Regular cardiac myocyte (primary cell): Measurements from ENCODE around the gene C22orf15. TPM values are rescaled to one million over a fixed set of nuclear protein-coding genes. Genes with fewer than 3 reads are reported as not detected.

Source experiments
- total RNA-seq: library from RNA; depleted of rRNA; stranded (reverse); fragments of >200 nt; gene quantifications from 2 replicates; pipeline ENCODE4 v1.2.3, GENCODE V29; 2014

C22orf15 gene, protein sequence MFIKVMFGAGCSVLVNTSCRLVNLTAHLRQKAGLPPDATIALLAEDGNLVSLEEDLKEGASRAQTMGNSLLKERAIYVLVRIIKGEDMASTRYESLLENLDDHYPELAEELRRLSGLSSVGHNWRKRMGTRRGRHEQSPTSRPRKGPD
- total RNA-seq, result 0.19 and 1.1 TPM in 2 replicates

DNA sequence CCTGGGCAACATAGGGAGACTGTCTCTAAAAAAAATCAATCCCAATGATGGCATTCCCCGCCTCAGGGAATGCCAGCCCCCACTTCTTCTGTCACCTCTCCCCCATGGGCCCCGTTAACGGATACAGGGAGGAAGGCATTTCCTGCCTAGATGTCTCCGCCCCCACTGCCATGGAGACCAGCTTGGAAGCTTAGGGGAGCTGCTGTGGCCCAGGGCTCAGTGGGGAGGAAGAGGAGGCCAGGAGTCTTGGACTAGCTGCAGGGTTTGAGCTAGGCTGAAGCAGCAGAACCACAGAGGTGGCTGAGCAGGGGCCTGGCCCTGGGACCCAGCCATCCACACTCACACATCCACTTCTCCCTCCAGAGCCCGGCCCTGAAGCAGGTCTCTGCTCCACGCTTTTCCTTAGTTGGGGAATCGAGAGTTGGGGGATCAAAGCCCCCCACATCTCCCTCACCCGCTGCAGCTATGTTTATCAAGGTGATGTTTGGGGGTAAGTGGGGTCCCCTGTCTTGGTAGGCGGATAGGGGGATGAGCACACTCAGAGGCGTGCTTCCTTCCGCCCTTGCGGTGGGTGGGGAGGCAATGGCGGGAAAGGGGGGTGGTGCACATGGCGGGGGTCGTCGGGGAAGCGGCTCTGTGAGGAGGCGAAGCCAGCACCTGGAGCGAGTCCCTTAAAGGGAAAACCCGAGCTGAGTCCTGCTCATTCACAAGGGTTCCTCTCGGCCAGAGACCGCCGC, at the start of gene C22orf15:
Gene C22orf15 (plus strand): TSS at position 149 of the 737 bp plus-strand sequence. CDS start 317 bp downstream, at position 466.

GRCh38 chr22:23750714-23751440, 11.9 kb upstream of the C22orf15 start, which contains the start of gene ZNF70:
Gene ZNF70 (minus strand): TSS chr22:23751112. CDS start chr22:23745140, 5,972 bp downstream.

DNA sequence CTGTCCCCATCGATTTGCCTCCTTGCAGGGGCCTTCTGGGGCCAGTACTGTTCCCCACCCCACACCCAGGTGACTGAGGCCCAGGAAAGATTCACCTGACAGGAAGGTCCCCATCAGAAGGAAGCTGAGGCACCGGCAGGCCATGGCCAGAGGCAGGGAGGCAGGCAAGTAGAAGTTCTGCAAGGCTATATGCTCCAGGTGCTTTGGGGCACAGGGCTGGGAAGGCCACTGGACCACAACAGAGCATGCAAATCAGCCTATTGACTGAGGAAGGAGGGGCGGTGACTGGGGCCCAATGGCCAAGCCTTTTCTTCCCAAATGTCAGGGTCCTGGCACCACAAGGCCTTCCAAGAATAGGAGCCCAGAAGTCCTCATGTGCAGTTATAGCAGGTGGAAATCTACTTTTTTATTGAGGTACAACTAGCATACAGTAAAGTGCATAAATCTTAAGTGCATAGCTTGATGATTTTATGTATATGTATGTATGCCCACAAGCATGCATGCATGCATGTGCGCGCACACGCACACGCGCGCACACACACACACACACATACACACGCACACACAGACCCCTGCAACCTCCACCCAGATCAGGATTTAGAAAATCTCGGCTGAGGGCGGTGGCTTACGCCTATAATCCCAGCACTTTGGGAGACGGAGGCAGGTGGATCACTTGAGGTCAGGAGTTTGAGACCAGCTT, 8.4 kb upstream of the C22orf15 start, which contains the start of gene VPREB3:
Gene VPREB3 (minus strand): TSS at position 206 of the 700 bp plus-strand sequence. CDS start 62 bp downstream, at position 144.

GRCh38 chr22:23767673-23768548, 5.1 kb downstream of the C22orf15 start, which contains the start of gene CHCHD10:
Gene CHCHD10 (minus strand): TSS chr22:23767972. CDS start chr22:23767874, 98 bp downstream.

DNA sequence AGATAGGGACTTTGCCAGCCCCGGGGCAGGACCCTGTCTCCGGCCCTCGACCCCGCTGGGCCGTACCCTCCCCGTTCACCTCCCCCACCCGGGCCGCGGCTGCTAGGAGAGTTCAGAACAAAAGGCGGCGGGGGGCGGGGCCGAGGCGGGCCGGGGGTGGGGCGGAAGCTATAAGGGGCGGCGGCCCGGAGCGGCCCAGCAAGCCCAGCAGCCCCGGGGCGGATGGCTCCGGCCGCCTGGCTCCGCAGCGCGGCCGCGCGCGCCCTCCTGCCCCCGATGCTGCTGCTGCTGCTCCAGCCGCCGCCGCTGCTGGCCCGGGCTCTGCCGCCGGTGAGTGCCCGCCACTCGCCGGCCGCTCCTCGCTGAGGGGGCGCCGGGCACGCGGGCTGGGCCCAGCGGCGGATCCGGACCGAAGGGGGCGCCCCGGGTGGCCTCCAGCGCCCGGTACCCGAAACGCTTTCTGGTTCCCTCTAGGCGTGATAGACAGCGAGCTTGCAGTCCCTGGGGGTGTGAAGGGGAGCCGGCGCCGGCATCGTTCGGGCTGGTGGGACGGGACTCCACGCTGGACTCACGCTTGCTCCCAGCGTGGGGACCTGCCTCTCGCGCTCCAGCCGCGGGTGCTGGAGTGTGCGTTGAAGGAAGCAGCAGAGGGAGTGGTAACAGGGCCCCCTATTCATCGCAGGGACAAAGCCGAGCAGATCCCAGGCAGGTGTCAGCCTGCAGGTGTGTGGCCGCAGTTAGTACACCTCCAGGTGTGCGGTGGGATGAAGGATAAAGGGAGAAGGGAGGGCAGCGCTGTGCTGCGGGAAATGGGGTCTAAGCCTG, 10.1 kb downstream of the C22orf15 start, which contains the start of gene MMP11:
Gene MMP11 (plus strand): TSS at position 201 of the 825 bp plus-strand sequence. CDS start 22 bp downstream, at position 223.

DNA sequence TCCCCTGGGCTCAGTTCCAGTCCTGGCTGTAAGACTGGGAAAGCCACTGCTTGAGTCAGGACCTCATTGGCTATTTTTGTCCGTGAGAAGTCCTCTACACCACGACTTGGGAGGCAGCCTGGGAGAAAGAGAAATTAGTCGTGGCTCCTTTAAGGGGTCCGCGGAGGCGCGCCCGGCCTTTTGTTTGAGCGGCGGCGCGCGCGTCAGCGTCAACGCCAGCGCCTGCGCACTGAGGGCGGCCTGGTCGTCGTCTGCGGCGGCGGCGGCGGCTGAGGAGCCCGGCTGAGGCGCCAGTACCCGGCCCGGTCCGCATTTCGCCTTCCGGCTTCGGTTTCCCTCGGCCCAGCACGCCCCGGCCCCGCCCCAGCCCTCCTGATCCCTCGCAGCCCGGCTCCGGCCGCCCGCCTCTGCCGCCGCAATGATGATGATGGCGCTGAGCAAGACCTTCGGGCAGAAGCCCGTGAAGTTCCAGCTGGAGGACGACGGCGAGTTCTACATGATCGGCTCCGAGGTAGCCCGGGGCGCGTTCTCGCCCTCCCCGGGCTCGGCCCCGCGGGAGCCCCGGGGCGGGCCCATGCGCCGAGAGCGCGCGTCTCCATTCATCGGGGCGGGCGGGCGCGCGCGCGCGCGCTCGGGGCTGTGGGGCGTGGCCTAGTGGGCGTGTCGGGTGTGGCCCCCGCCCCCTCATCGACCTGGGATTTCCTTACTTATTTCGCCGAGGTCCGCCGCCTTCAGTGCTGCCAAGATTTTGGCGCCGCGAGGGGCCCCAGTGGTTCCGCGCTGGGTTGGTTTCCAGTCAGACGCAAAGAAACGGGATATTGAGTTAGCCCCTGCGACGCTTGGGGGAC, 24.2 kb downstream of the C22orf15 start, which contains the start of gene SMARCB1:
Gene SMARCB1 (plus strand): TSS at position 215 of the 848 bp plus-strand sequence. CDS start 204 bp downstream, at position 419.

Other genes starting within 250 kb of the C22orf15 start
- not detected in 2 replicates for gene IGLL1, start 182.7 kb upstream of the C22orf15 start, total RNA-seq
- gene DRICH1, start 130.7 kb upstream of the C22orf15 start, total RNA-seq, result 0.19 TPM in 1 of 2 replicates, not detected in the other
- gene RGL4, start 72.0 kb upstream of the C22orf15 start, total RNA-seq, result not detected in 2 replicates
- gene ZNF70, start 11.9 kb upstream of the C22orf15 start, total RNA-seq, result 3.1 and 4.0 TPM in 2 replicates
- not detected in 2 replicates for gene VPREB3, start 8.6 kb upstream of the C22orf15 start, total RNA-seq
- 3.7 and 6.7 TPM in 2 replicates for gene CHCHD10, start 5.0 kb downstream of the C22orf15 start, total RNA-seq
- 3.5 and 8.7 TPM in 2 replicates for gene MMP11, start 9.9 kb downstream of the C22orf15 start, total RNA-seq
- 15.5 and 33.5 TPM in 2 replicates for gene SMARCB1, start 24.0 kb downstream of the C22orf15 start, total RNA-seq
- gene DERL3, start 76.0 kb downstream of the C22orf15 start, total RNA-seq, result 0.56 and 1.3 TPM in 2 replicates
- 10.7 and 13.5 TPM in 2 replicates for gene SLC2A11, start 94.9 kb downstream of the C22orf15 start, total RNA-seq
- 323 and 339 TPM in 2 replicates for gene MIF, start 131.4 kb downstream of the C22orf15 start, total RNA-seq
- gene GSTT2B, start 198.2 kb downstream of the C22orf15 start, total RNA-seq, result 0.85 and 4.2 TPM in 2 replicates
- gene DDTL, start 203.9 kb downstream of the C22orf15 start, total RNA-seq, result under 0.01 TPM in 1 of 2 replicates, not detected in the other
- 127 and 135 TPM in 2 replicates for gene DDT, start 211.5 kb downstream of the C22orf15 start, total RNA-seq
- 0.56 TPM in 1 of 2 replicates, not detected in the other for gene GSTT2, start 217.1 kb downstream of the C22orf15 start, total RNA-seq
- not detected in 2 replicates for gene GSTT4, start 242.5 kb downstream of the C22orf15 start, total RNA-seq
- gene CABIN1, start 248.3 kb downstream of the C22orf15 start, total RNA-seq, result 35.1 and 39.5 TPM in 2 replicates